NT2/D1 (cell line): ENCODE data around the gene ITPKB.

Experiments
- SUZ12 ChIP-seq: IDR thresholded peaks from 2 replicates; pipeline ENCODE4 v1.6.1; 2011; ENCODE audit not compliant: insufficient read length, insufficient read depth; ENCODE audit errors: extremely low read depth
- ZNF274 ChIP-seq: IDR thresholded peaks from 2 replicates; pipeline ENCODE4 v1.6.1; 2011; ENCODE audit warnings: mild to moderate bottlenecking, low read depth, low read length

DNA sequence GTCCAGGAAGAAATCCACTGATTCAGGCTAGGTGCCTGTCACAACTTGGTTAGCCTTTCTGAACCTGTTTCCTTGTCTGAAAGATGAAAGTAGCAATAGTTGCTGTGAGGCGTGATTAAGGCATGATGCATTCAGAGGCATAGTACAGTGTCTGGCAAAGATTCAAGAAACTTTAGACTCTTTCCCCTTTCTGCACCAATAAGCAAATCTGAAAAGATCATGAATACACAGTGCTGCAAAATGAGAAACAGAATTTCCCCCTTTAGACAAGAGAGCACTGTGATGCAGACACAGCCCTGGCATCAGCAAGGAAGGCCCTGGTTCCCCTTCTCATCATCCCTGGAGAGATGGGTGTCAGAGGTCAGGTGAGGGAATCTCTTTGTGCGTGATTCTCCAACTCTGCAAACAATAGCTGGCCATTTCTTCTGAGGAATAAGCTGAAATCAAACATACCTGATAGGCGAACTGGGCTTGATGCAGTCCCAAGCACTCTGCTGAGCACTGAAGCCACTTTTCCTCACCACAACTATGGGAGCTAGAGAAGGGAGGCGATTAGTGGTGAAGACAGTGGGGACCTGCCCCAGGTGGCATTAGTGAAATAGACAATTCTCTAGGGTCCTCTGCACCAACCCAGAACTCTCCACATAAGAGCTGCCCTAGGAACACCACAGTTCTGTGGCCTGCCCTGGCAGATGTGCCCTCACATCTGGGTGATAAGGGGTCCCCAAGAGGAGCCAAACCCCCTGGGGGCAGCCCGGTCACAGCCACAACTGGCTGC lies 41.7 kb downstream of the ITPKB start:
- TF ChIP-seq ZNF274 (no peak), SUZ12 (no peak)
